HG02642 (cell line): ENCODE measurements around the gene EPHA10.
A peak's percentile ranks its signal among the peaks of the same experiment; 100 is the strongest.

Experiments used
- ATAC-seq: cut with Tn5 transposase; IDR thresholded peaks from one replicate; pipeline ENCODE4 v1.9.1; 2021; ENCODE audit warnings: mild to moderate bottlenecking; ENCODE audit not compliant: unreplicated experiment, poor library complexity

The EPHA10 gene

GRCh38 chr1:37764888-37765441 lies at the start of gene EPHA10:
Gene EPHA10 (minus strand): TSS chr1:37765120. CDS start chr1:37765066, 54 bp downstream.
- no peak for ATAC-seq

- no peak for ATAC-seq
Measured at GRCh38 chr1:37814252-37814651, 49.3 kb upstream of the EPHA10 start.

GRCh38 chr1:37813529-37814145 lies 48.7 kb upstream of the EPHA10 start:
- ATAC-seq: no peak

- ATAC-seq: no peak
Measured at GRCh38 chr1:37811027-37811655, 46.2 kb upstream of the EPHA10 start.

- no peak for ATAC-seq
Measured at GRCh38 chr1:37809942-37810341, 45.0 kb upstream of the EPHA10 start.

GRCh38 chr1:37808369-37809319 lies 43.7 kb upstream of the EPHA10 start:
- ATAC-seq: peak; percentile 39

GRCh38 chr1:37807555-37808368 lies 42.8 kb upstream of the EPHA10 start, which contains the start of the genes C1orf122 and YRDC:
Gene C1orf122 (plus strand): TSS chr1:37807790. CDS start chr1:37808405, 615 bp downstream.
Gene YRDC (minus strand): TSS chr1:37808208. CDS start chr1:37808180, 28 bp downstream.
- peak; percentile 91 for ATAC-seq

- ATAC-seq: no peak
Measured at GRCh38 chr1:37807220-37807554, 42.3 kb upstream of the EPHA10 start.

- ATAC-seq: no peak
Measured at GRCh38 chr1:37802439-37802838, 37.5 kb upstream of the EPHA10 start.

GRCh38 chr1:37797750-37798345 lies 32.9 kb upstream of the EPHA10 start:
- no peak for ATAC-seq

- ATAC-seq: no peak
Measured at GRCh38 chr1:37795340-37796125, 30.6 kb upstream of the EPHA10 start.

GRCh38 chr1:37794372-37795339 lies 29.7 kb upstream of the EPHA10 start:
- peak; percentile 35 for ATAC-seq

- ATAC-seq: peak; percentile 60
Measured at GRCh38 chr1:37793773-37794371, 29.0 kb upstream of the EPHA10 start, which contains the start of gene MANEAL. Gene MANEAL (plus strand): TSS chr1:37793847. CDS start chr1:37794183, 336 bp downstream.

GRCh38 chr1:37792943-37793686 lies 28.2 kb upstream of the EPHA10 start:
- no peak for ATAC-seq

- ATAC-seq: no peak
Measured at GRCh38 chr1:37782491-37782890, 17.6 kb upstream of the EPHA10 start.

GRCh38 chr1:37778654-37779053 lies 13.7 kb upstream of the EPHA10 start:
- no peak for ATAC-seq
